Activated gamma-delta T cell treated with Interleukin-2 at 50 U/mL for 16 hours (primary cell): Measurements from ENCODE around the gene C17orf67.

Experiments
- DNase-seq: peaks from one replicate; pipeline ENCODE4 v3.0.0-alpha.2; 2020

C17orf67 gene, protein sequence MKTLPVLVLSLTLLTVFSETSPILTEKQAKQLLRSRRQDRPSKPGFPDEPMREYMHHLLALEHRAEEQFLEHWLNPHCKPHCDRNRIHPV

DNA sequence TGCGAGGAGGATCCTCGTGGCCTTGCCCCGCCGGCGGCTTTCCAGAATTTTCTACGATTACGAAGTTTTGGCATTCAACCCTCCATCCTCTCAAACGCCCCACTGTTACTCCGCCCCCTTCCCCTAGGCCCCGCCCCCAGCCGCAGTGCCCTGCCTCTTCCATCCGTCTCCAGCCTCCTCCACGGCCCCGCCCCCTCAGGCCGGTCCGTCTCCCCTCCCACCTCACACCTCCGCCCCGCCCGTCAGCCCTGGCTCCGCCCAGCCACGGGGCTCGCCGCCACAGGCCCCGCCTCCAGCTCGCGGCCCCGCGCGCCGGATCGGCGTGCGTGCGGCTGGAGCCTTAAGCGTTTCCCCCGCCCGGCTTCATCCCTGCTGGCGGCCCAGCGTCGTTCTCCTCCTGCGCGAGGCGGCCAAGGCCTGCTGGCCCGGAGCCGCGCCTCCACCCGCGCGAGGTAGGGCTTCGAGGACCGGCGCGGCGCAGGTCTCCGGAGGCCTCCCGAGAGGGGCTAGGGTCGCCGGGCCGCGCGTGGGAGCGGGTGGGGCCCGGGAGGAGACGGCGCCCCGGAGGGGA lies at the start of gene C17orf67, which contains the start of gene DGKE:
C17orf67 (minus strand) TSS at position 112 of the 571 bp plus-strand sequence. CDS start 18,110 bp downstream, outside the sequence.
DGKE (plus strand) TSS at position 343 of the 571 bp plus-strand sequence. CDS start 645 bp downstream, outside the sequence.
- DNase-seq = peak; percentile 99

DNA sequence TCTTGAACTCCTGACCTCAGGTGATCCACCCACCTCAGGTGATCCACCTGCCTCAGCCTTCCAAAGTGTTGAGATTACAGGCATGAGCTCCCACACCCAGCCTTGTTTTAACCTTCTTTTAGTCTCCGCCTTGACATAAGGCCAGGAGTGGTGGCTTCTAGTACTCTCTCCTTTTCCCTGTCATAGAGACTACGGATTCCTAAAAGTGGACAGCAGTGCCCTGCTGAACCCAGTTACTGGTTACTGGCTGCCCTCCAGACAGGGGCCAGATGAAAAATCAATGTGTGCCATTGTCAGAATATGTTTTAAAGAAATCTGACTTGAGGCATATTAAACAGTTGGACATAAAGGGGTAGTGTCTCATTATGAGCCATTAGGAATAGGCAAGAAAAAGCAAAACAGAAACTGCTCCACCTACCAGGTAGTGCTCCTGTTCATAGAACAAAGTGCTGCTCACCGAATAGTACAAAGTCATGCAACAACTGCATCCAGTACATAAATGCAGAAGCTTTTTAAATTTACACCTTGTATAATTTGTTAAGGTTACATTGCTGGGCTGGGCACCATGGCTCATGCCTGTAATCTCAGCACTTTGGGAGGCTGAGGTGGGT lies 48.1 kb upstream of the C17orf67 start:
- no peak for DNase-seq

DNA sequence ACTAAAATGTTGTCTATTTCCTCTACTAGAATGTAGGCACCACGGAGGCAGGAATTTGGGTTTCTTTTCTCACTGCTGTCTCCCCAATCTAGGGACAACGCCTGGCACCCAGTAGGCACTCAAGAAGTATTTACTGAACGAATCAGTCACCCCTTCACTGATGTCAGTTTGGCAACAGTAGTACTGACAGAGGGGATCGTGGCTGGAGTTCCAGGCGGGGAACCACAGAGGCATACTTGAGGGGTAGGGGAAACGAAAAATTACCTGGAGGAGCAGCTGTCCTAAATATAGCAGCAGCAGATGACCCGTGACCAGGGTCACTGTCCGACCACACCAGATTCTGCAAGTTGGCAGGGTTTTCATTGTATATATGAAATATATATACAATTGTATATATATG lies 46.9 kb upstream of the C17orf67 start:
- DNase-seq = no peak

DNA sequence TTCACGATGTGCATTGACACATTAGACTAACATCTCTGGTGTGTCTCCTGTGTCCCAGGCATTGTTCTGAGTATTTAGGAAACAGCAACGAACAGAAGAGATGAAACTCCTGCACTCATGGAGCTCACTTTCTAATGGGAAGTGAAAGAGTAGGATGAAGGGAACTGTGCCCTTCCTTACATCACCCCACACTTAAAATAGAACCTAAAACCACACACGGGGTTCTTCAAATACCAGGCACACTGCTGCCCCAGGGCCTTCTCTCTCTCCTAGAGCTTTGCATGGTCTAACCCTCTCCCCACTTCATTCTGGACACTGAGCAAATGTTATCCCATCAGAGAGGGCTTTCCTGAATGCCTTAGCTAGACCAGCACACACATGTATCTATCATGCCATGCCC lies 46.4 kb upstream of the C17orf67 start:
- DNase-seq = no peak

DNA sequence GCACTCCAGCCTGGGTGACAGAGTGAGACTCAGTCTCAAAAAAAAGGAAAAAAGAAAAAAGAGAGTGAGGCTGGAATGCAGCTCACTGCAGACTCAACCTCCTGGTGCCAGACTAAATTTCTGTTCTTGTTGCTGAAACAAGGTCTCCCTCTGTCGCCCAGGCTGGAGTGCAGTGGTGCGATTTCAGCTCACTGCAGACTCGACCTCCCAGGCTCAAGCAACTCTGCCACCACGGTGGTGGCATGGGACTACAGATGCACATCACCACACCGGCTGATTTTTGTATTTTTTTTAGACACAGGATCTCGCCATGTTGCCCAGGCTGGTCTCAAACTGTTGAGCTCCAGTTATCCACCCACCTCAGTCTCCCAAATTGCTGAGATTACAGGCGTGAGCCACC lies 45.6 kb upstream of the C17orf67 start:
- no peak for DNase-seq

DNA sequence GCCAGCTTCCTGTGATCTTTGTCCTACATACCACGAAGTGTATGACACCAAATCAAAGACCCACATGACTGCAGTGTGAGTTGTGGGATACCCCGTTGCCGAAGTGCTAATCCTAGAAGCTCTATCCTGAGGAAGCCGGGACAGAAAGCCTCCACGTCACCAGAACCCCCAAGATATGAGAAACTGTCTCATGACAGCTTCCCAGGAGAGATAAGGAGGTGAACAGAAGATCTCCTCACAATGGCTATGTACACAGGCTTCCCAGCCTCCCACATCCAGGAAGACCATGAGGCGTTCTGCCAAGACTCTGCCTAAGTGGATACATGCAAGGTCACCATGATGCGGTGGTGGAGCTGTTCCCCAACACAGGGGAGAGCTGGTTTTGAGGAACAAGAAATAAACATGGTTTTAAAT lies 43.1 kb upstream of the C17orf67 start:
- DNase-seq = no peak

DNA sequence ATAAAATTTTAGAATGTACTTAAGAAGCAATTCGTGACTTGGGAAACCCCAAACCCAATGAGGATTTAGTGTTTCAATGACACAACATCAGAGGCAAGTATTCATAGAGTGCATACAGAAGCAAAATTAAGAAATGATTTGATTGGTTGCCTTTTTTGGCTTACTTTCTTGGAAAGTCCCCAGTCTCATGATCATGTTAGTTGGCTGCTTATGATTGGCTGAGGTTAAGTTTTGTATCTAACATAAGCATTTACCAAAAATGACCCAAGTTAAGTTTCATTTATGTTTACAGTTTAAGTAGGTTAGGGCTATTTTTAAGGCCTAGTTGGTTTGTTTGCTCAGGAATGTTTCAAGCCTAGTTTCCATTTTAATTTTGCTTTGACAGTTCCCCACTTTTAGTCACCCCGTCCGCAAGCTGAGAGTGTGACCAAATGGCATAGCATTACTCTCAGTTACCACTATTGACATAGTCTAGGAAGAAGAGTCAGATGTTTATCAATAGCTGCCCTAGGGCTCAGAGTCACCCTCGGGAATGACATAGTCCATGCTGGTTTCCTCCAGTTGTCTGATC lies 36.4 kb upstream of the C17orf67 start:
- DNase-seq = no peak

DNA sequence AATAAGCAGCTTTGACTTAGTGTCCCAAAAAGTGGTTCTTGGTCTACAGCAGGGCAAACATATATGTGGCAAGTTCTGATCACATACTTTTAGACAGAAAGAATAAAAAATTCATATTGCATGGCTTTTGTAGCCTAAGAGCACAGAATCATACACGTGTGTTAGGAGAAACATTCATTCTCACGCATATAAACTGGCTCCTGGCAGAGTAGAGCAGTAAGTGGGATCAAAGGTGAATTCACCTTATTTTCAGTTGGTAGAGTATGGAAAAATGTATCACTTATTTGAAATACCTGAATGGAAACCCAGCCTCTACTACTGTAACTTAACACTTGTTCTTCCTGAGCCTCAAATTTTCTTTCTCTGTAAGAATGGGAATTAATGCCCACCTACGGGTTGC lies 35.0 kb upstream of the C17orf67 start:
- DNase-seq = no peak

DNA sequence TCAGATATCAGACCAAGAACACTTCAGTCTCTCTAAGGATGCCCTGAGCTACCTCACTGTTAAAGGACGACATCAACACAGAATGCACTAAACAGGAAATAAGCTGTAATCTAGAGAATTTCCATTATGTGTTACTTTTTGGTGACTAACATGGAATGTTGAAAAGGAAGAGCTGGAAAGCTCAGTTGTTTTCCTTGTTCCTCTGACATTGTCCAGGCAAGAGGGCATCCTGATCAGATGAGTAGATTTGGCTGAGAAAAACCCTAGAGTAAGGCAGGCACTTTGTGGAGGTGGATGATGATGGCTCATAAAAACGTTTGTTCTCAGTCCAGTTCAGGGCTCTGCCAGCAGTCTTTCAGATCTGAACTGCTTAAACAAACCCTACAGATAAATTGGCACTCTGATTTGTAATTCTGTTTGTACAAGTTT lies 34.2 kb upstream of the C17orf67 start:
- no peak for DNase-seq

DNA sequence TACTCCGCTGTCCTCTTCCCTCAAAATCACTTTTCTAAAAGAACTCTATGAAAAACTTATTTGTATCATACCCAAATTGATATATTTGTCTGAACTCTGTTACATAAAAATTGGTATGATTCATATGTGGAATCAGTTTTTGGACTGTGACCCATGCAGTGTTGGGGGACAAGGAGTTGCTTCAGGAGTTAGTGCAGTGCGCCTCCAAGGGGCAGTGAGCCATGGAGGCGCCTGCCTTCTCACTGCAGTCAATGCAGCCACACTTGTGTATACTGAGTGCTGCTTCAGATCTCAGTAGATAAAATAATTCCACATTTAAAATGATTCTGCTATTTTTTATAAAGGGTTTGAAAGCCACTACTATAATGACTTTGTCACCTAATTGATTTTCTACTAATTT lies 32.8 kb upstream of the C17orf67 start:
- no peak for DNase-seq

DNA sequence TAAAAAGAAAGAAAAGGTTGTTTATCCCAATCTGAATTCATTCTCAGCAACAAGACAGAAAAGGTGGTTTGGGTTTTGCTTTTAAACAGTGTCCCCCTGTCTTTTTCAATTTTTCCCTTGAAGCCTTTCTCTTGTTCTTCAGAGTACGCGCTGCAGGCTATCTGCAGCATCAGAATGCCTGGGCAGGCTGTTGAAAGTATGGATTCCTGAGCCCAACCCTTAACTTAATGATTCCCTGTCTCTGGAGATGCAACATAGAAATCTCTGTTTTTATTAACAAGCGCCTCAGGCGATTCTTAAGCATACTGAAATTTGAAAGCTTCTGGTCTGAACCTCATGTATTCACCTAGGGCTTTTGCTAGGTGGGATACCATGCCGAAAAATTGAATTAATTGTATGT lies 32.4 kb upstream of the C17orf67 start:
- no peak for DNase-seq

DNA sequence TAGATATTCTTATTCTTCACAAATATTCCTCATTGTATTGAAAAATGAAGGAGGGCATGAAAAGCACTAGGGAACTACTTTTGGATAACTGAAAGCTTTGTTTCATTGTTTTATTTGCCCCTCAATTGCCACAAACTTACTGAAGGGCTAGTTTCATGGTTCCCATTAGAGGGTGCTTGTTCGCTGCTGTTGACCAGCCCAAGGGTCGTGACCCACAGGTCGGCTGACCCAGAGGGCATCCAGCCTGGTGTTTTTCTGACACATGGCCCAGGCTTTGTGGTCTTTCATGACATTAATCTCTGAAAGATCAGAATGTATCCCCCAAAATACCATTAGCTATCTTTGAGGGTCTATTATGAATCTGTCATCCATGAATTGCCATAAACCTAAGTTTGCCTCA lies 30.3 kb upstream of the C17orf67 start:
- DNase-seq = no peak

DNA sequence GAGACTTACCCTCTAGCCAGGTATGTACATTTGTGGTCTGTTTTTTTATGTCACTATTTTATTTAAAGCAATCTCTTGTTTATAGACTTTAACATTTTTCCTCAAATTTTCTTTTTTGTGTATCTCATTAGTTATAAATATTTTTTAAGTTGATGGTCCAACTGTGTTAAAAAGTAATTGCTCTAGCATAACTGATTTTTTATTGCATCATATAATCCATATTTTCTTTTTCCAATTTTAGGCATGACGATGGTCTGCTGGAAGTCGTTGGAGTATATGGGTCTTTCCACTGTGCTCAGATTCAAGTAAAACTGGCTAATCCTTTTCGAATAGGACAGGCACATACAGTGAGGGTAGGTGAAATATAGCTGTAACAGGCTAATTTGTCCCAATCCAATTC lies 28.2 kb upstream of the C17orf67 start:
- no peak for DNase-seq

DNA sequence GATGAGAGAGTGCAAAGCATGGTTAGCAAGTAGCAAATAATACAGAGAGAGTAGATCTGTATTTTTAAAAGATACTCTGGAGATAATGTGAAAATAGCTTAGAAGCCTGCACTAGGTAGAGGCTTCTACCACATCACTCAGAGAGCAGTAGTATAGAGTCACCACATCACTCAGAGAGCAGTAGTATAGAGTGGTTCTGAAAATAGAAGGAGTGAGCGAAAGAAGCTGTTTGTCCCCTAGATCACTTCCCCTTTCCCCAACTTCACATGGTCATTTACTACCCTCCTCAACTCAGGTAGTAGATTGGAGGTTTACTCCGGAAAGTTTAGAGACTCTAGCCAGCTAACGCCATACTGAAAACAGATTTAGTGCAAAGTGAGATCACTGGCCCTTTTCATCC lies 17.3 kb upstream of the C17orf67 start:
- DNase-seq = no peak

DNA sequence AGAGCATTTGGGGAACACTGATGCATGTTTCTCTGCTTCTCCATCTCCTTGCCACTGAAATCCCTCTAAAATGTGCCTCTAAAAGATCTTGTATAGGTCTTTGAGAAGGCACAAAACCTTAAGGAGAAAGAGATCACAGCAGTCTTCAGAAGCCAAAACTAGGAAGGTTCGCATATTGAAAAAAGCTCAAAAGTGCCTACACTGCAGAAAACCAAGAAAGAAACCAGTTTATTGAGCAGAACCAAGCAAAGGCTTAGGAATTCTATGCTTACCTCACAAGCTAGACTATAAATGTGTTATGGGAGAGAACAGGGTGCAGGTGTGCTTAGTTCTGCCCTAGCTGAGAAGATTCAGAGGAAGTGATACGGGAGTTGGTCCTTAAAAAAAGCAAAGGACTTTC lies 16.9 kb upstream of the C17orf67 start:
- no peak for DNase-seq

DNA sequence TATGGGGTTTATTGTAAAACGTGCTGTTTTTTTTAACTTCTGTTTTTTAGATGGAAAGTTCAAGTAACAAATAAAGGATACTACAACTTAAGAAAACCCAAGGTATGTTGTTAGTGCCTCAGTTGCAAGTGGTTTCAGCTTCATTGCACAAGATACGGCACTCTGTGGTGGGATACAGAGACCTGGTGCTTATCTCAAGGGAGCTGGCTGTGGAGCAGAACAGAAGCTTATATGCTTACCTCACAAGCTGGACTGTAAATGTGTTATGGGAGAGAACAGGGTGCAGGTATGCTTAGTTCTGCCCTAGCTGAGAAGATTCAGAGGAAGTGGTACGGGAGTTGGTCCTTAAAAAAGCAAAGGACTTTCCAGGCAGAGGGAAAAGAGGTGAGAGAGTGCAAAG lies 15.4 kb upstream of the C17orf67 start:
- DNase-seq = no peak

DNA sequence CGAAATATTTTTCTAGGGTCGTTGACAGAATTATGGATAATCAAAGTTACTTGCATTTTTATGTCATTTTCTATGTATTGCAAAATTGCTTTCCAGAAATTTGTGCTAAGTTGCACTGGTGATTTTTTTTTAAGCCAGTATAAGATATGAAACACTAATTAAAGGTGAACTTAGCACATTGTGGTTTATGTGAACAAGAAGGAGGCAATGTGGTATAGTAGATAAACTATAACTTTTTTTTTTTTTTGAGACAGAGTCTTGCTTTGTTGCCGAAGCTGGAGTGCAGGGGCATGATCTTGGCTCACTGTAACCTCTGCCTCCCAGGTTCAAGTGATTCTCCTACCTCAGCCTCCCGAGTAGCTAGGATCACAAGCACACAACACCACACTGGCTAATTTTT lies 13.4 kb upstream of the C17orf67 start:
- no peak for DNase-seq

DNA sequence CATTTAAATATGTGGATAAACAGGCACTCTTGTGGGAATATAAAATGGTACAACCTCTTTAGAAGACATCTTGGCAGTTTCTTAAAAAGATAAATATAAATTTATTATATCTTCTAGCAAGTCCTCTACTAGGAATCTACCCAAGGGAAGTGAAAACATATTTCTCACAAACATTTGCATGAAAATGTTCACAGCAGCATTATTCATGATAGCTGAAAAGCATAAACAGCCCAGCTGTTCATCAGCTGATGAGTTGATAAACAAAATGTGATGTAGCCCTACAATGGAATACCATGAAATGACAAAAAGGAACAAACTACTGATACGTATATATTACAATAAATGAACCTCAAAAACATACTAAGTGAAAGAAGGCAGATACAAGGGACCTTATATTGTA lies 12.2 kb upstream of the C17orf67 start:
- DNase-seq = no peak

DNA sequence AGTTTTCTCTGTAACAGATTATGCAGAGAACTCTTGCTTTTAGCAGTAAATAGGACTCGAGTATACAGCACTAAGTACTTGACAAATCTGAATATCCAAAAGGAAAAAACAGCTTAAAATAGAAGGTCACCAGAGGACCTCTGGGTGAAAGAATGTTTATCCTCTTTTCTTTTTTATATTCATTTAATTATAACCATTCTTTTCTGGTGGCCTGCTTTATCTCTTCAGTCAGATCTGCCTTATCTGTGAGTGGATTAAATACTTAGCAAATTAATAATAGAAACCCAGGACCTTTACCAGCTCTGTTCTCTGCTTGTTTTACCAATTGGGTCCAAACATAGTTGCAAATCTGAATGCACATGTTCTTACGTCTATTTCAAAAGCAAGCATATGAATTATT lies 8.9 kb upstream of the C17orf67 start:
- DNase-seq = no peak

DNA sequence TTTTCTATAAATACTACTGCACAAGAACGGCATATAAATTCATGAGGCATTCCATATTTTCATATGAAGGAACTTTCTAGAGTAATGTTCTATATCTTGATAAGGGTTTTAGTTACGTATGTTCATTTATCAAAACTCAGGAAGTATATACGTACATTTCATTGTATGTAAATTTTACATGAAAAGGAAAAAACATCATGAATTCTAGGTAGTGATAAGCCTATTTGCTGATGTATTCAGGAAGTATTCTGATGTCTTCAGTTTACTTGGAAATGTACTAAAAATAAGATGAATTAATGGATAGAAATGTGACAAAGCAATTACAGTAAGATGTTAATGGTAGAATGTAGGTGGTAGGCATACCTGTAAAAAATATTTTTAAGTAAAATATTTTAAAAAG lies 5.0 kb upstream of the C17orf67 start:
- no peak for DNase-seq

DNA sequence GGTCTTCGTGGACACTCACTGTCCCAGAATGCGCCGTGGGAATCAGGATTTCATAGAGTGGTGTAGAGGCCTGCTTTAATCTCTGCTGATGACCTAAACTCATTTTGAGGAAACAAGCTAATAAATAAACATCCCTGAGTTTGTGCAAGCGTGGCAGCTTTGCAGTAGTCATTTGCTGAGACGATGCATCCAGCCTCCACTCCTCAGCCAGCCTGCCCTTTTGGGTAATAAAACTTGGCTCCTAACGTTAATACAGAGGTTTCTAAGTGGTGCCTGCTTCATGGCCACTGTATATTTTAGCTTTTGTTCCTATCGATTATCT lies 1.5 kb upstream of the C17orf67 start:
- no peak for DNase-seq

DNA sequence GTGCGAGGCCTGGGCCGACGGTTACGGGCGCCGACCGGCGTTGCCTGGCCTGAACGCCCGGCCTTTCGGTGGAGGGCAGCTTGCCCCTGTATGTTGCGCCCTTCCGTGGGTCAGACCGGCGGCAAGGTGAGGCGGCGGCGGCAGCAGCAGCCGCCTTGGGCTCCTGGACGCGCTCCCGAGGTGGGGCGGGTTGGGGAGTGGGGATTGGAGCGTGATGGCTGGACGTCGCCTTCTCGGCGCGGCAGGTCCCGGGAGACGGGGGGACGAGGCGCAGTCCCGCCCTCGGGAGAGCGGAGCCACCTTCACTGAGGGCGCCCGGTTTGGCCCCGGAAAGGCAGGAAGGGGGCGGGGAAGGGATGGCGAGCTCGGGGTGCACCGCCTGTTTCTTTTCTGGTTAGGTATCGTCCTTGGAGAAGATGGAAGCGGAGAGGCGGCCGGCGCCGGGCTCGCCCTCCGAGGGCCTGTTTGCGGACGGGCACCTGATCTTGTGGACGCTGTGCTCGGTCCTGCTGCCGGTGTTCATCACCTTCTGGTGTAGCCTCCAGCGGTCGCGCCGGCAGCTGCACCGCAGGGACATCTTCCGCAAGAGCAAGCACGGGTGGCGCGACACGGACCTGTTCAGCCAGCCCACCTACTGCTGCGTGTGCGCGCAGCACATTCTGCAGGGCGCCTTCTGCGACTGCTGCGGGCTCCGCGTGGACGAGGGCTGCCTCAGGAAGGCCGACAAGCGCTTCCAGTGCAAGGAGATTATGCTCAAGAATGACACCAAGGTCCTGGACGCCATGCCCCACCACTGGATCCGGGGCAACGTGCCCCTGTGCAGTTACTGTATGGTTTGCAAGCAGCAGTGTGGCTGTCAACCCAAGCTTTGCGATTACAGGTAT lies 902 bp upstream of the C17orf67 start:
- peak; percentile 68 for DNase-seq

DNA sequence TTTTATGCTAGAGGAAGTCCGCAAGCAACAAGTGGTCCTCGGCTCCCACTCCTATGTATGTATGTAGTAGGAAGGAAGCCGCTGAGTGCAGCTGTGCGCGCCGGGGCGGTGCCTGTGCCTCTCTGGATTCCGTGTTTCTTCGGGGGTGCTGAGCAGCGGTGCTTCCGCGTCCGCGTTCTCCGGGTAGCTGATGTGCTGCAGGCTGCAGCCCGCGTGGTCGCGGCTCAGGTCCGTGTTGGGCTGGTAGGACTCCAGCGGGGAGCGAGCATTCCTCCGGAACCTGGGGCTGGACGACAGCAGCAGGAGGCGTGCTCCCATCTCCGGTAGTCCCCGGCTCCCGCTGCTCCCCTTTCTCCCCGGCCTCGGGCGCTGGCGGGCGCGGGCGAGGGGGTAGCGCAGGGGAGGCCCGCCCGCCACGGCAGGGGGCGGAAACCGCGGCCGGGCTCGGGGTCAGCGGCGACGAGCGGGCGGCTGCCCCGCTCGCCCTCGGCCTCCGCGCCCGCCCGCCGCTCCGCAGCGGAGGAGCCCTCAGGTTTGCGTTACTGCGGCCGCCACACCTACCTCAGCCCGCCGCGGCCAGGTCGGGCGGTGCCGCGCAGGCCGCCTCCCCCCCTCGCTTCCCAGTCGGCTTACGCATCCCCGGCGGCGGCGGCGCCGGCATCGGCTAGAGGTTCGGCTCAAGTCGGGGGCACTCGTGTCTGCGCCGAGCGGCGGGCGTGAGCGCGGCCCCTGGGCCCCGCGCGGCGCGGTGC lies 487 bp downstream of the C17orf67 start:
- DNase-seq = peak; percentile 61
